H9 (cell line): Measurements from ENCODE around the gene LMX1B. TPM values are rescaled to one million over a fixed set of nuclear protein-coding genes. Genes with fewer than 3 reads are reported as not detected.

Source experiments
- DNase-seq: peaks from one replicate; pipeline ENCODE4 v3.0.0-alpha.2; 2017
- H2AFZ ChIP-seq: one replicate; pipeline ENCODE4 v1.6.1; 2013; ENCODE audit warnings: mild to moderate bottlenecking, low read length, control low read depth, moderate library complexity
- H2AK5ac ChIP-seq: 2 replicates; pipeline ENCODE4 v1.6.1; 2013; ENCODE audit warnings: low read length, control low read depth, mixed read lengths; ENCODE audit not compliant: insufficient read length
- H2BK120ac ChIP-seq: one replicate; pipeline ENCODE4 v1.6.1; 2013; ENCODE audit warnings: low read depth, mild to moderate bottlenecking, low read length, control low read depth, inconsistent platforms; ENCODE audit not compliant: poor library complexity, severe bottlenecking
- H2BK12ac ChIP-seq: 2 replicates; pipeline ENCODE4 v1.6.1; 2013; ENCODE audit warnings: low read length, control low read depth, mixed read lengths, low read depth; ENCODE audit not compliant: insufficient read length
- H2BK15ac ChIP-seq: 2 replicates; pipeline ENCODE4 v1.6.1; 2013; ENCODE audit warnings: low read depth, low read length, control low read depth
- H2BK20ac ChIP-seq: one replicate; pipeline ENCODE4 v1.6.1; 2013; ENCODE audit warnings: low read depth, mild to moderate bottlenecking, low read length, control low read depth, inconsistent platforms; ENCODE audit not compliant: poor library complexity, severe bottlenecking
- H2BK5ac ChIP-seq: 2 replicates; pipeline ENCODE4 v1.6.1; 2013; ENCODE audit warnings: low read length, control low read depth, mixed read lengths; ENCODE audit not compliant: insufficient read length
- H3K14ac ChIP-seq: 2 replicates; pipeline ENCODE4 v1.6.1; 2013; ENCODE audit warnings: low read length, control low read depth; ENCODE audit not compliant: insufficient read depth
- H3K18ac ChIP-seq: 2 replicates; pipeline ENCODE4 v1.6.1; 2013; ENCODE audit warnings: low read depth, mild to moderate bottlenecking, mixed read lengths, low read length, control low read depth; ENCODE audit not compliant: insufficient read length
- H3K23ac ChIP-seq: 2 replicates; pipeline ENCODE4 v1.6.1; 2013; ENCODE audit warnings: low read length, control low read depth, mixed read lengths, low read depth; ENCODE audit not compliant: insufficient read length
- H3K23me2 ChIP-seq: 2 replicates; pipeline ENCODE4 v1.6.1; 2013; ENCODE audit warnings: low read depth, mild to moderate bottlenecking, mixed read lengths, low read length, control low read depth; ENCODE audit not compliant: insufficient read length, poor library complexity, severe bottlenecking
- H3K27ac ChIP-seq: 2 replicates; pipeline ENCODE4 v1.5.1; 2013; ENCODE audit warnings: low read length, control low read depth, mixed read lengths, low read depth; ENCODE audit not compliant: insufficient read length
- H3K27me3 ChIP-seq: 2 replicates; pipeline ENCODE4 v1.6.1; 2013; ENCODE audit warnings: low read length, control low read depth, inconsistent platforms; ENCODE audit not compliant: insufficient read depth
- H3K4ac ChIP-seq: 2 replicates; pipeline ENCODE4 v1.6.1; 2013; ENCODE audit warnings: low read depth, mild to moderate bottlenecking, control low read depth, inconsistent platforms, low read length, moderate library complexity
- H3K4me1 ChIP-seq: 2 replicates; pipeline ENCODE4 v1.6.1; 2013; ENCODE audit warnings: low read length, control low read depth, inconsistent platforms; ENCODE audit not compliant: insufficient read depth
- H3K4me2 ChIP-seq: 2 replicates; pipeline ENCODE4 v1.6.1; 2013; ENCODE audit warnings: low read length, control low read depth, mixed read lengths; ENCODE audit not compliant: insufficient read length, insufficient read depth
- H3K56ac ChIP-seq: 2 replicates; pipeline ENCODE4 v1.6.1; 2013; ENCODE audit warnings: low read depth, mild to moderate bottlenecking, mixed read lengths, low read length, control low read depth; ENCODE audit not compliant: insufficient read length
- H3K79me1 ChIP-seq: 2 replicates; pipeline ENCODE4 v1.6.1; 2013; ENCODE audit warnings: low read depth, mild to moderate bottlenecking, moderate library complexity, low read length, control low read depth, inconsistent platforms; ENCODE audit not compliant: insufficient read depth, poor library complexity, severe bottlenecking
- H3K79me2 ChIP-seq: 2 replicates; pipeline ENCODE4 v1.6.1; 2013; ENCODE audit warnings: low read length, control low read depth, inconsistent platforms; ENCODE audit not compliant: insufficient read depth
- H3K9ac ChIP-seq: 2 replicates; pipeline ENCODE4 v1.6.1; 2013; ENCODE audit warnings: low read length, control low read depth, mixed read lengths; ENCODE audit not compliant: insufficient read length; ENCODE audit errors: extremely low read depth
- H3K9me3 ChIP-seq: one replicate; pipeline ENCODE4 v1.6.1; 2013; ENCODE audit warnings: low read depth, low read length, inconsistent platforms; ENCODE audit not compliant: control insufficient read depth
- H3T11ph ChIP-seq: one replicate; pipeline ENCODE4 v1.6.1; 2013; ENCODE audit warnings: mild to moderate bottlenecking, low read length, control low read depth, inconsistent platforms
- H4K20me1 ChIP-seq: one replicate; pipeline ENCODE4 v1.6.1; 2013; ENCODE audit not compliant: control insufficient read depth, insufficient read length, insufficient read depth
- H4K5ac ChIP-seq: 2 replicates; pipeline ENCODE4 v1.6.1; 2013; ENCODE audit warnings: low read depth, mild to moderate bottlenecking, mixed read lengths, low read length, control low read depth; ENCODE audit not compliant: insufficient read length
- H4K8ac ChIP-seq: replicated peaks from 2 replicates; pipeline ENCODE4 v1.6.1; 2013; ENCODE audit warnings: low read length, control low read depth, mixed read lengths, low read depth; ENCODE audit not compliant: insufficient read length
- H4K91ac ChIP-seq: 2 replicates; pipeline ENCODE4 v1.6.1; 2013; ENCODE audit warnings: low read depth, mild to moderate bottlenecking, moderate library complexity, mixed read lengths, low read length, control low read depth; ENCODE audit not compliant: insufficient read length
- H3K27ac Mint-ChIP-seq, 3 experiments: 2 replicates in 2 of 3; 3 replicates in 1 of 3; pipeline ENCODE4 v1.8.0; 2020 to 2021; ENCODE audit warnings: mixed read lengths in 3 of 3, mild to moderate bottlenecking in 1 of 3, moderate library complexity in 1 of 3
- H3K27me3 Mint-ChIP-seq: 2 replicates; pipeline ENCODE4 v1.8.0; 2021; ENCODE audit warnings: low read depth, mild to moderate bottlenecking, moderate library complexity, mixed read lengths
- H3K36me3 Mint-ChIP-seq, 3 experiments: 2 replicates in 2 of 3; 3 replicates in 1 of 3; pipeline ENCODE4 v1.8.0; 2020 to 2021; ENCODE audit warnings: low read depth in 3 of 3, mixed read lengths in 3 of 3; ENCODE audit not compliant: insufficient read depth in 1 of 3
- H3K4me1 Mint-ChIP-seq, 2 experiments: 2 replicates each; pipeline ENCODE4 v1.8.0; 2020; ENCODE audit warnings: mixed read lengths in 2 of 2
- H3K4me3 Mint-ChIP-seq, 2 experiments: 2 replicates in 1 of 2; 3 replicates in 1 of 2; pipeline ENCODE4 v1.8.0; 2020 to 2021; ENCODE audit warnings: mild to moderate bottlenecking in 2 of 2, mixed read lengths in 2 of 2, moderate library complexity in 1 of 2
- H3K9me3 Mint-ChIP-seq, 2 experiments: 2 replicates in 1 of 2; 3 replicates in 1 of 2; pipeline ENCODE4 v1.8.0; 2020; ENCODE audit warnings: mild to moderate bottlenecking in 2 of 2, mixed read lengths in 2 of 2, moderate library complexity in 1 of 2
- CTCF ChIP-seq: fragments of 200-600 bp; sonication (generic); conservative IDR thresholded peaks from 3 replicates; pipeline ENCODE4 v1.8.0; 2021; ENCODE audit warnings: antibody characterized with exemption, mild to moderate bottlenecking
- WGBS: extraction: QIAGEN DNeasy Blood & Tissue Kit; methylation state at CpG from one replicate; pipeline ENCODE4 v1.1.7; 2013; ENCODE audit warnings: missing lambda C conversion rate, low lambda C conversion rate, mixed read lengths; ENCODE audit not compliant: insufficient read length; ENCODE audit errors: extremely low coverage; 5-methylcytosine and 5-hydroxymethylcytosine counted together
- total RNA-seq: library from RNA; stranded (reverse); gene quantifications from 2 replicates; pipeline ENCODE4 v1.2.1, GENCODE V29; 2021

LMX1B gene
- total RNA-seq, 1 experiment from 2014 or later = 0.85 TPM

GRCh38 chr9:126684965-126685465 is 71.3 kb downstream of the LMX1B start:
- no peaks in the 10 kb centered on the region for H3K9me3 ChIP-seq
- no peak overlapping the region for H3K27ac ChIP-seq
- H3K79me2 ChIP-seq = no peaks in the 10 kb centered on the region
- Mint-ChIP-seq H3K27me3 (peaks cover 96% of the 10 kb centered on the region), H3K4me3 (no peak overlapping the region), H3K9me3 (peaks cover 0 to 3% of the 10 kb centered on the region in 2 experiments; a peak in 3 of 5 replicates), H3K27ac (no peak overlapping the region; a peak in 1 of 7 replicates), H3K36me3 (no peaks in the 10 kb centered on the region), H3K4me1 (peaks cover 22 to 48% of the 10 kb centered on the region in 2 experiments)
- H2BK20ac ChIP-seq = no peak overlapping the region
- no peak overlapping the region for H2BK5ac ChIP-seq
- H2AK5ac ChIP-seq = no peak overlapping the region
- no peak overlapping the region for H3T11ph ChIP-seq
- no peak overlapping the region for H2BK12ac ChIP-seq
- H3K23ac ChIP-seq = no peak overlapping the region
- H3K23me2 ChIP-seq = no peaks in the 10 kb centered on the region
- no peak overlapping the region for H3K14ac ChIP-seq
- H3K18ac ChIP-seq = no peak overlapping the region
- no peak overlapping the region for H3K9ac ChIP-seq
- no peak overlapping the region for H3K4me2 ChIP-seq
- H2AFZ ChIP-seq = no peak overlapping the region
- no peak for DNase-seq
- H3K79me1 ChIP-seq = no peaks in the 10 kb centered on the region
- TF ChIP-seq CTCF = no peak
- H3K56ac ChIP-seq = no peak overlapping the region
- no CpG with 5 or more reads among the region's 5 CpGs for WGBS
- H4K8ac ChIP-seq = no peak overlapping the region
- H3K4me1 ChIP-seq = no peaks in the 10 kb centered on the region; the same call in 1 of the 2 replicates
- H4K5ac ChIP-seq = no peak overlapping the region
- H3K4ac ChIP-seq = no peak overlapping the region
- peaks cover 21% of the 10 kb centered on the region; the same call in 1 of the 2 replicates for H3K27me3 ChIP-seq
- no peaks in the 10 kb centered on the region for H4K20me1 ChIP-seq
- H4K91ac ChIP-seq = no peak overlapping the region
- H2BK15ac ChIP-seq = no peak overlapping the region
- no peak overlapping the region for H2BK120ac ChIP-seq
